ENCODE data around the gene RBPJ.

GRCh38 chr4:26349496-26349895, 28.7 kb downstream of the RBPJ start:
- TF ChIP-seq EZH2phosphoT487 (IDR thresholded peaks at IDR 0.05; ENCODE audit: borderline replicate concordance) (no peak), CTCF (conservative IDR thresholded peaks at IDR 0.05; ENCODE audit: low read length) (no peak)

Data from Loucy (cell line).